GM21737 (cell line): ENCODE data around the gene PRMT7.

Experiments used
- ATAC-seq: cut with Tn5 transposase; IDR thresholded peaks from one replicate; pipeline ENCODE4 v1.9.1; 2021; ENCODE audit warnings: mild to moderate bottlenecking, moderate library complexity; ENCODE audit not compliant: unreplicated experiment

PRMT7 gene

GRCh38 chr16:68300734-68301459 is 9.9 kb upstream of the PRMT7 start:
- no peak for ATAC-seq

- no peak for ATAC-seq
Measured at GRCh38 chr16:68306633-68307032, 4.2 kb upstream of the PRMT7 start.

GRCh38 chr16:68309799-68310198 is 1.0 kb upstream of the PRMT7 start:
- ATAC-seq, result no peak

- peak; percentile 10 for ATAC-seq
Measured at GRCh38 chr16:68310437-68310773, 414 bp upstream of the PRMT7 start.

GRCh38 chr16:68313116-68313515 is 2.3 kb downstream of the PRMT7 start:
- ATAC-seq, result no peak

GRCh38 chr16:68319185-68319908 is 8.5 kb downstream of the PRMT7 start:
- ATAC-seq, result no peak

GRCh38 chr16:68324336-68324735 is 13.5 kb downstream of the PRMT7 start:
- no peak for ATAC-seq

- no peak for ATAC-seq
Measured at GRCh38 chr16:68324780-68325357, 14.1 kb downstream of the PRMT7 start.

GRCh38 chr16:68328151-68328859 is 17.5 kb downstream of the PRMT7 start:
- ATAC-seq, result no peak

GRCh38 chr16:68328860-68329390 is 18.1 kb downstream of the PRMT7 start:
- ATAC-seq, result no peak

- ATAC-seq, result no peak
Measured at GRCh38 chr16:68331879-68332410, 21.1 kb downstream of the PRMT7 start.

- ATAC-seq, result no peak
Measured at GRCh38 chr16:68332411-68333121, 21.7 kb downstream of the PRMT7 start.

- ATAC-seq, result no peak
Measured at GRCh38 chr16:68335175-68335574, 24.4 kb downstream of the PRMT7 start.

GRCh38 chr16:68338326-68339119 is 27.7 kb downstream of the PRMT7 start:
- ATAC-seq, result no peak

- ATAC-seq, result no peak
Measured at GRCh38 chr16:68339214-68339613, 28.4 kb downstream of the PRMT7 start.

- ATAC-seq, result no peak
Measured at GRCh38 chr16:68342620-68343019, 31.8 kb downstream of the PRMT7 start.

GRCh38 chr16:68343137-68343536 is 32.3 kb downstream of the PRMT7 start:
- ATAC-seq, result no peak

- ATAC-seq, result no peak
Measured at GRCh38 chr16:68344252-68344651, 33.4 kb downstream of the PRMT7 start.

- no peak for ATAC-seq
Measured at GRCh38 chr16:68345351-68345810, 34.6 kb downstream of the PRMT7 start.
